GM21423 (cell line): ENCODE measurements around the gene OR4E1.
"Not testable (repeated sequence)": the region's sequence is repeated elsewhere in the genome, so short reads cannot be mapped to it uniquely, and the experiment has no call there.

Experiments used
- ATAC-seq: cut with Tn5 transposase; IDR thresholded peaks from one replicate; pipeline ENCODE4 v1.9.1; 2021; ENCODE audit warnings: mild to moderate bottlenecking, moderate library complexity; ENCODE audit not compliant: unreplicated experiment

Gene OR4E1

GRCh38 chr14:21673718-21674117 lies at the start of gene OR4E1:
Gene OR4E1 (minus strand): TSS chr14:21673818. CDS start chr14:21670935, 2,883 bp downstream.
- ATAC-seq = no peak

- ATAC-seq = no peak
Measured at GRCh38 chr14:21721504-21721903, 47.9 kb upstream of the OR4E1 start.

- no peak for ATAC-seq
Measured at GRCh38 chr14:21719841-21720240, 46.2 kb upstream of the OR4E1 start.

GRCh38 chr14:21714318-21714929 lies 40.8 kb upstream of the OR4E1 start:
- no peak for ATAC-seq

GRCh38 chr14:21712036-21712435 lies 38.4 kb upstream of the OR4E1 start:
- ATAC-seq = no peak

- ATAC-seq = no peak
Measured at GRCh38 chr14:21711360-21711961, 37.8 kb upstream of the OR4E1 start.

GRCh38 chr14:21704338-21704737 lies 30.7 kb upstream of the OR4E1 start:
- ATAC-seq = no peak

GRCh38 chr14:21703357-21704326 lies 30.0 kb upstream of the OR4E1 start:
- no peak for ATAC-seq

GRCh38 chr14:21702316-21702715 lies 28.7 kb upstream of the OR4E1 start:
- no peak for ATAC-seq

- no peak for ATAC-seq
Measured at GRCh38 chr14:21699551-21699950, 25.9 kb upstream of the OR4E1 start.

- ATAC-seq = not testable (repeated sequence)
Measured at GRCh38 chr14:21698538-21698937, 24.9 kb upstream of the OR4E1 start.

GRCh38 chr14:21697662-21698061 lies 24.0 kb upstream of the OR4E1 start:
- not testable (repeated sequence) for ATAC-seq

GRCh38 chr14:21694425-21694824 lies 20.8 kb upstream of the OR4E1 start:
- ATAC-seq = no peak

- ATAC-seq = no peak
Measured at GRCh38 chr14:21686468-21686867, 12.8 kb upstream of the OR4E1 start.

- no peak for ATAC-seq
Measured at GRCh38 chr14:21680072-21680471, 6.5 kb upstream of the OR4E1 start.

GRCh38 chr14:21675566-21675965 lies 1.9 kb upstream of the OR4E1 start:
- ATAC-seq = no peak

GRCh38 chr14:21672116-21672515 lies 1.5 kb downstream of the OR4E1 start:
- no peak for ATAC-seq

- no peak for ATAC-seq
Measured at GRCh38 chr14:21671371-21671770, 2.2 kb downstream of the OR4E1 start.

GRCh38 chr14:21669284-21669683 lies 4.3 kb downstream of the OR4E1 start:
- ATAC-seq = no peak

- ATAC-seq = no peak
Measured at GRCh38 chr14:21668377-21668776, 5.2 kb downstream of the OR4E1 start.

GRCh38 chr14:21656980-21657379 lies 16.6 kb downstream of the OR4E1 start:
- ATAC-seq = no peak

- ATAC-seq = no peak
Measured at GRCh38 chr14:21654215-21654614, 19.4 kb downstream of the OR4E1 start.
